SU-DHL-6 (cell line): ENCODE measurements around the gene YWHAQ.

Experiments
- H2AFZ ChIP-seq: fragments of 200-600 bp; sonication (generic); 2 replicates; pipeline ENCODE4 v1.6.1; 2014; ENCODE audit warnings: low read depth, mild to moderate bottlenecking, moderate library complexity, mixed read lengths, antibody characterized with exemption, low read length; ENCODE audit not compliant: severe bottlenecking
- H3F3A ChIP-seq: fragments of 200-600 bp; shearing (Covaris generic); 2 replicates; pipeline ENCODE4 v1.6.0; 2016; ENCODE audit warnings: antibody characterized with exemption, mild to moderate bottlenecking; ENCODE audit not compliant: insufficient read depth
- H3K27ac ChIP-seq: fragments of 200-600 bp; sonication (generic); 2 replicates; pipeline ENCODE4 v1.5.1; 2016; ENCODE audit warnings: low read depth, mild to moderate bottlenecking, low read length, moderate library complexity, mixed read lengths
- H3K27me3 ChIP-seq: fragments of 200-600 bp; sonication (generic), shearing (Covaris generic); 2 replicates; pipeline ENCODE4 v1.6.0; 2014; ENCODE audit warnings: mild to moderate bottlenecking, low read length
- H3K36me3 ChIP-seq: fragments of 200-600 bp; sonication (generic); 2 replicates; pipeline ENCODE4 v1.6.1; 2014; ENCODE audit warnings: mild to moderate bottlenecking, low read length, mixed read lengths
- H3K4me2 ChIP-seq: fragments of 300-600, 200-600 bp; shearing (Covaris generic), sonication (generic); 2 replicates; pipeline ENCODE4 v1.6.0; 2014; ENCODE audit warnings: low read length, low read depth, mild to moderate bottlenecking; ENCODE audit not compliant: poor library complexity, severe bottlenecking
- H3K4me3 ChIP-seq: fragments of 200-600 bp; sonication (generic); 2 replicates; pipeline ENCODE4 v1.5.1; 2014; ENCODE audit warnings: antibody characterized with exemption, low read length, mild to moderate bottlenecking, mixed read lengths; ENCODE audit not compliant: insufficient read depth, poor library complexity, severe bottlenecking
- H3K79me2 ChIP-seq: fragments of 200-600 bp; sonication (generic); 2 replicates; pipeline ENCODE4 v1.6.1; 2014; ENCODE audit warnings: mild to moderate bottlenecking, low read length, moderate library complexity; ENCODE audit not compliant: insufficient read depth
- H3K9ac ChIP-seq: fragments of 200-600 bp; sonication (generic); 2 replicates; pipeline ENCODE4 v1.7.0; 2014; ENCODE audit warnings: mild to moderate bottlenecking, low read length
- H3K9me2 ChIP-seq: fragments of 200-600 bp; sonication (generic); replicated peaks from 2 replicates; pipeline ENCODE4 v1.6.1; 2014; ENCODE audit warnings: low read length; ENCODE audit not compliant: insufficient read depth
- H3K9me3 ChIP-seq: fragments of 200-600 bp; sonication (generic); 2 replicates; pipeline ENCODE4 v1.6.1; 2014; ENCODE audit warnings: low read length, mixed read lengths; ENCODE audit not compliant: insufficient read depth
- H4K20me1 ChIP-seq: fragments of 200-600 bp; sonication (generic); 2 replicates; pipeline ENCODE4 v1.6.1; 2014; ENCODE audit warnings: low read depth, mild to moderate bottlenecking, antibody characterized with exemption, low read length, moderate library complexity, mixed read lengths
- EZH2phosphoT487 ChIP-seq: fragments of 200-600 bp; sonication (generic), shearing (Covaris generic); conservative IDR thresholded peaks from 2 replicates; pipeline ENCODE4 v1.6.1; 2018; ENCODE audit warnings: mild to moderate bottlenecking, antibody characterized with exemption, low read length, moderate library complexity, mixed read lengths
- TF ChIP-seq, protein P1 (sequence below): fragments of 200-600 bp; sonication (generic); IDR thresholded peaks from one replicate; pipeline ENCODE4 v1.5.1; 2017; ENCODE audit warnings: antibody characterized with exemption, mild to moderate bottlenecking, low read length, moderate library complexity; ENCODE audit not compliant: insufficient read depth, poor library complexity, severe bottlenecking

Gene YWHAQ

DNA sequence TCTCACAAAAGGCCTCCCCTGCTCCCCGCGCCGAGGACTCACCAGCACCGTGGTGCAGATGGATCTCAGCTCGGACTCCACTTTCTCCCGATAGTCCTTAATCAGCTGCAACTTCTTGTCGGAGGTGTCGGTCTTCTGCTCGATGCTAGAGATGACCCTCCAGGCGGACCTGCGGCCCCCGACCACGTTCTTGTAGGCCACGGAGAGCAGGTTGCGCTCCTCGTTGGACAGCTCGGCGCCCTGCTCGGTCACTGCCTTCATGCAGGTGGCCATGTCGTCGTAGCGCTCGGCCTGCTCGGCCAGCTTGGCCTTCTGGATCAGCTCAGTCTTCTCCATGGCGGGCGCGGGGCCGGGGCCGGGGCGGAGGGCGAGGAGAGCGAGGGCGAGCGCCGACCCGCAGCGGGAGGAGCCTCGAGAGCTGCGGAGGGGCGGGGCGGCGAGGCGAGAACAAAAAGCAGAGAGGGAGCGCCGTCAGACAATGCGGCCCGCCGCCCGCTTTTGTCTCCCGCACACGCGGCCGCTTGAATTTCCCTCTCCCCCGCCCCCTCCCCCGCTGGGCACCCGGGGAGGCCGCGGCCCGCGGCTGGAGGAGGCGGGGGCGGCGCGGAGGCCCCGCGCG, 571 bp downstream of the YWHAQ start:
- Histone ChIP-seq H3K9ac (peak overlapping the region; percentile 81), H2AFZ (no peak overlapping the region), H4K20me1 (peaks cover 26% of the 10 kb centered on the region), H3K79me2 (peaks cover 51% of the 10 kb centered on the region), H3K27ac (peak overlapping the region; percentile 85), H3K4me3 (peak overlapping the region; percentile 72), H3K36me3 (peaks cover 34% of the 10 kb centered on the region), H3F3A (peaks cover 5% of the 10 kb centered on the region; the same call in 1 of the 2 replicates), H3K27me3 (no peaks in the 10 kb centered on the region; the same call in 1 of the 2 replicates), H3K9me3 (peaks cover 13% of the 10 kb centered on the region; the same call in 1 of the 2 replicates), H3K9me2 (no peaks in the 10 kb centered on the region), H3K4me2 (peak overlapping the region; percentile 85)
- TF ChIP-seq, protein P1, sequence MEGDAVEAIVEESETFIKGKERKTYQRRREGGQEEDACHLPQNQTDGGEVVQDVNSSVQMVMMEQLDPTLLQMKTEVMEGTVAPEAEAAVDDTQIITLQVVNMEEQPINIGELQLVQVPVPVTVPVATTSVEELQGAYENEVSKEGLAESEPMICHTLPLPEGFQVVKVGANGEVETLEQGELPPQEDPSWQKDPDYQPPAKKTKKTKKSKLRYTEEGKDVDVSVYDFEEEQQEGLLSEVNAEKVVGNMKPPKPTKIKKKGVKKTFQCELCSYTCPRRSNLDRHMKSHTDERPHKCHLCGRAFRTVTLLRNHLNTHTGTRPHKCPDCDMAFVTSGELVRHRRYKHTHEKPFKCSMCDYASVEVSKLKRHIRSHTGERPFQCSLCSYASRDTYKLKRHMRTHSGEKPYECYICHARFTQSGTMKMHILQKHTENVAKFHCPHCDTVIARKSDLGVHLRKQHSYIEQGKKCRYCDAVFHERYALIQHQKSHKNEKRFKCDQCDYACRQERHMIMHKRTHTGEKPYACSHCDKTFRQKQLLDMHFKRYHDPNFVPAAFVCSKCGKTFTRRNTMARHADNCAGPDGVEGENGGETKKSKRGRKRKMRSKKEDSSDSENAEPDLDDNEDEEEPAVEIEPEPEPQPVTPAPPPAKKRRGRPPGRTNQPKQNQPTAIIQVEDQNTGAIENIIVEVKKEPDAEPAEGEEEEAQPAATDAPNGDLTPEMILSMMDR: no peak
- TF ChIP-seq EZH2phosphoT487: no peak

DNA sequence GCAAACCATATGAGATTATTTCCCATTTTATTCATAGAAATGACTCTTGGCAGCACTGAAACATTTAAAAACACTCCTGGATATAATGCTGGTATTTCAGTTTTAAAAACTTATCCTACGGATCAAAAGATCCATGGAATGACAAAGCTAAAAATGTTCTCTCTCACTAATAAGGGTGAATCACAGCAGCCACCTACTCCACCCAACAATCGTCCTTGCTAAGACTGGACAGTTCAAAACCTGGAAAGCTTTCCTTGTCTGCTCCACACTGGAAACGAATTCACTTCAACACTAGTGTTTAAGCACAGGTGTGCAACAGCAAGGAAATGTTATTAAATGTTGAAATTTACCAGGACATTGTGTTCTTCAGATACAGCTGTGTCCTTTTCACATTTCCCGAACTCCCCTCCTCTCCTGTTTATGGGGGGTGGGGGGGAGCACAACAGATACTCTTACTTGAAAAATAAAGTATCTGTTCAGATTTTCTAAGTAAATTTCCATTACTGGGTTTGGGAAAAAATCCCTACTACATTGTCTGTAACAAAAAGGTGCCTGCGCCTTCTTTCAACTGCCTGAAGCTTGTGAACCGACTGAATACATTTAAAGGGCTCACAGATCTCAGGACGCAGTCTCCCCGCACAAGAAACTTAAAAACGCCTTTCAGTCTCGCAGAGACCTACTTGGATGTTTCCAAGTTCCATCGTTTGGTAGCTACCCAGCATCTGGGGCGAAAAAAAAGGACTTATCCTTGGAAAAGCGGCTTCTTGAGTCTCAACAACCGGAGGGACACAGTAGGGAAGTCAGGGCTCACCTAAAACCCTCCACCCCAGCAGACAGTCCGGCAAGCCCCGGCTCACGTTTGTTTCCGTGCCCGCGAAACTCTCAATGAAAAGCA, 1.3 kb downstream of the YWHAQ start:
- peaks cover 5% of the 10 kb centered on the region; the same call in 1 of the 2 replicates for H3F3A ChIP-seq
- no peak overlapping the region for H2AFZ ChIP-seq
- H3K9me2 ChIP-seq: no peaks in the 10 kb centered on the region
- peaks cover 26% of the 10 kb centered on the region for H4K20me1 ChIP-seq
- H3K4me2 ChIP-seq: peak overlapping the region; percentile 85
- peak overlapping the region; percentile 81 for H3K9ac ChIP-seq
- H3K79me2 ChIP-seq: peaks cover 58% of the 10 kb centered on the region
- H3K27me3 ChIP-seq: no peaks in the 10 kb centered on the region; the same call in 1 of the 2 replicates
- H3K9me3 ChIP-seq: peaks cover 13% of the 10 kb centered on the region; the same call in 1 of the 2 replicates
- no peak overlapping the region for H3K27ac ChIP-seq
- TF ChIP-seq EZH2phosphoT487: no peak
- TF ChIP-seq, protein P1: no peak
- peaks cover 34% of the 10 kb centered on the region for H3K36me3 ChIP-seq
- peak overlapping the region; percentile 72 for H3K4me3 ChIP-seq

DNA sequence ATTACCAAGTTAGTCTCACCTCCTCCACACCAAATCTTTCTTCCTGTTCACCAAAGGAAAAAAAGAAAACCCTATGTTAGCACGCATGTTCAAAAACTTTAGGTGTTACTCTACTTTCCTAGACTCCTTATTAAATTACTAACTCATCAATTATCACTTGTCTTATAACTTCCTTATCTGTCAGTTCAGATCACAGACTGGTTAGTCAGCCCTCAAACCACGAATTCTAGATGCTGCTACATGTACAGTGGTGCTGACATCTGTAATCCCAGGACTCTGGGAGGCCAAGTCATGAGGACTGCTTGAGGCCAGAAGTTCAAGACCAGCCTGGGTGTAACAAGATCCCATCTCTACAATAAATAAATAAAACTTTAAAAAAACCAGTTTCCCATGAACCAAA, 3.5 kb downstream of the YWHAQ start:
- Histone ChIP-seq H3K9ac (no peak overlapping the region), H3K36me3 (peaks cover 44% of the 10 kb centered on the region), H3K9me2 (no peaks in the 10 kb centered on the region), H3F3A (peaks cover 5% of the 10 kb centered on the region; the same call in 1 of the 2 replicates), H3K27me3 (no peaks in the 10 kb centered on the region; the same call in 1 of the 2 replicates), H3K4me3 (no peak overlapping the region), H3K79me2 (peaks cover 78% of the 10 kb centered on the region), H4K20me1 (peaks cover 37% of the 10 kb centered on the region), H3K4me2 (peak overlapping the region; percentile 16), H3K27ac (no peak overlapping the region), H2AFZ (no peak overlapping the region), H3K9me3 (peaks cover 11% of the 10 kb centered on the region; the same call in 1 of the 2 replicates)
- TF ChIP-seq EZH2phosphoT487: no peak
- TF ChIP-seq, protein P1: no peak
